SKM-1 treated with dmso at 0.1 percent for 144 hours (cell line): ENCODE data around the gene PSMD6.

Experiments
- DNase-seq: peaks from one replicate; lab custom pipeline; 2025; ENCODE audit not compliant: unreplicated experiment; lab: John Stamatoyannopoulos, UW

The PSMD6 gene

DNA sequence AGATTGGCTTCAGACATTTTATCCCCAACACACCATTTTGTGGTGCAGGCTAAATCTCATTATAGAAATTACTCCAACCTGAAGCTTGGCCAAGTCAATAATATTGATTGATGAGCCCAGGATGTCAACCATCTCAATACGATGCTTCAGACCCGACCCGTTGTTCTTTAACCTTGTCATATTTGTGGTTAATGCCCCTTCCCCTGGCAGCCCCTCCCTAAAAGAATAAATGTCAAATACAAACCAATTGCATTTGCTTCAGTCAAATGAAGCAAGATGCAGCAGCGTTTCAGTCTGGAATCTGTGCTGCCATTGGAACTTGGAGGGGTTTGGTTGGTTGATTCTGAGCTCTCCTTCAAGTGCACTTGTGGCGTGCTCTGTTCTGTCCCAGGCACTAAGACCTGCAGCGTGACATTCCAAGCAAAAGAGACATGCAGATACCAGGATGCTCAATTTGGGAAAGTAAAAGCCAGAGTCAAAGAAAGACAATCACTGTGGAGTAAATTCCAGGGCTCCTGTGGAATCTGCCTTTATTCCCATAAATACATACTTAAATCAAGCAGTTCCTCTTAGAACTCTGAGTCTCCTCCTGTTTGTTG lies 23.8 kb upstream of the PSMD6 start:
- no peak for DNase-seq

- no peak for DNase-seq
These were observed 23.3 kb upstream of the PSMD6 start for GRCh38 chr3:64046592-64046991.

- no peak for DNase-seq
These were observed 19.7 kb upstream of the PSMD6 start for GRCh38 chr3:64042952-64043351.

GRCh38 chr3:64039981-64040733 lies 16.9 kb upstream of the PSMD6 start:
- no peak for DNase-seq

DNA sequence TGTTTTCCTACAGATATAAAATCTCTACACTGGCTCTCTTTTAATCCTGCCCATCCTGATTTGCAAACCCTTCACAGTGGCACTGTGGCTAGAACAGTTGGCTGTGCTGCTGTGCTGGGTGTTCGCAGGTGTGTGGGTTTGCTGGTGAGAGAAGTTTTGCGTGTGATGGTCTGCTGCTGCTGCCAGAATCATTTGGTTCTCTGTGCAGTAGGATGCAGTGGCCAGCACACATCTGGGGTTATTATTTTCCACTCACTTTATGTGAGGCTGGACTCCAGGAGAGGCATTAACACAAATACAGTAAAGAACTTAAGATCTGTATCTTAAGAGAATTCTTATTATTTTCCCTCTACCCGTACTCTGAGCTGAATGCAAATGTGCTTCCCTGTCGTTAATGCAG lies 16.0 kb upstream of the PSMD6 start:
- DNase-seq: no peak

- DNase-seq: no peak
These were observed 15.0 kb upstream of the PSMD6 start for GRCh38 chr3:64038253-64038767.

DNA sequence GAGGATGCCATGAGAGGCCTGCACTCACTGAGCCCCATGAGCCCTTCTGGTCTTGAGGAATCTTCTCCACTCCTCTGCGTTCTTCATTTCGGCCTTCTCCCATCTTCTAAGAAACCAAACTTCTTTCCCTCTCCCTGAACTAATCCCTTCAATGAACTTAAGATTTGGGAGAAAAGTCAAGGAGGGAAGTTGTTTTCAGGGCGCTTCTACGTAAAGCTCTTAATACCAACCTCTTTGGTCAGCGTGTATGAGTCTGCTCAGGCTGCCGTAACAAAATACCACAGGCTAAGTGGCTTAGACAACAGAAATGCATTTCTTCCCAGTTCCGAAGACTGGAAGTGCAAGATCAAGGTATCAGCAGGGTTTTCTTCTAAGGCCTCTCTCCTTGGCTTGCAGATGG lies 13.8 kb upstream of the PSMD6 start:
- no peak for DNase-seq

GRCh38 chr3:64033069-64033468 lies 9.8 kb upstream of the PSMD6 start:
- no peak for DNase-seq

- DNase-seq: no peak
These were observed 8.5 kb upstream of the PSMD6 start for GRCh38 chr3:64031540-64032508.

- DNase-seq: peak; percentile 53
These were observed 7.4 kb upstream of the PSMD6 start for GRCh38 chr3:64030741-64031140.

- DNase-seq: no peak
These were observed 6.0 kb upstream of the PSMD6 start for GRCh38 chr3:64029287-64029686.

DNA sequence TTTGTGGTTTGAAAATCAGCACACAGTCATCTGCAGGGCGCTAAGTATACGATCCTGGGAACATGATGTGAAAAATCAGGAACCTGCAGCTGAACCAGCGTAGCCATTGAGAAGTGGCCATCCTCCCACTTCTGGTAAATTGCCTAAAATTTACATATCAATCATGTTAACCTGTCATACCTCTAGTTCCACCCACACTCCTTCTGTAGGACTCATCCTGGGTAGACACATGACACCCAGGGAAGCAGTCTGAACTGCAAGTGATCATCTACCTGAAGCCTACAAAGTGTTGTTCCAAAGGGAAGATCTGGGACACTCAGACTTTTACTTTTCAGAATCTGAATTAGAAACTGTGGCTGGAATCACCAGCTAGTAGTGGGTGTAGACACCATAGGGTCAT lies 5.5 kb upstream of the PSMD6 start:
- DNase-seq: no peak

DNA sequence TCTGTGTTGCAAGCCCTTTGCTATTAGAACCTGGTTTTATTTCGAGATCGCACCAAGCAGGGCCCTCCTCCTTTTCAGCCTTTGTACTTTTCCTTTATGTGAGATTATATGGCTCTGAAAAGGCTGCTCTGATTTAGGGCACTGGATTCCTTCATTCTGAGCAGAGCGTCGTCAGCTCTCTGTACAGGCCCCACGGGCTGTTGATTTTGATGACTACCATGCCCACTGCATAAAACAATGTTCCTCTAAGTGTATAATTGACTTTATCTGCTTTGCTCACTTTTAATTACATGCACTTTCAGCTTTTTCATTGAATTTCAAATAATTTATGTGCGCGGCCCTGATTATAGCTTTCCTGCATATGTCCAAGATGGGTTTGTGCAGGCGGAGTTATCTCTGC lies 4.4 kb upstream of the PSMD6 start:
- DNase-seq: no peak

DNA sequence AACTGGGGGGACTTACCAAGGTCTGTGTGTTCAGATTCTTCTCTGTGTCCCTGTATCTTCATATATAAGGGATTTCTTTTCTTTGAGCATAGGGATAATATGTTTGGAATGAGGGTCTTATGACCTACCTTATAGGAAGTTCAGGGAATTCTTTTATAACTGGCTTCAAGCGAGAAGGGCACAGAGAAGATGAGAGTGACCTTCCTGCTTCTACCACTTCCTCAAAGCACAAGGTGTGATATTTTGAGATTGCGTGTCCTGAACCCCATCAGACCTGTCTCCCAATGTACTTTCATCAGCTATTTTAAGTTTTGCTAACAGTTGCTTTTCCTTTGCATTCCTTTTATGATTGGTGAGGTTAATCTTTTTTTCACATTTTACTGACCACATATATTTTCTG lies 3.1 kb upstream of the PSMD6 start:
- no peak for DNase-seq

GRCh38 chr3:64023861-64024223 lies 548 bp upstream of the PSMD6 start:
- no peak for DNase-seq

DNA sequence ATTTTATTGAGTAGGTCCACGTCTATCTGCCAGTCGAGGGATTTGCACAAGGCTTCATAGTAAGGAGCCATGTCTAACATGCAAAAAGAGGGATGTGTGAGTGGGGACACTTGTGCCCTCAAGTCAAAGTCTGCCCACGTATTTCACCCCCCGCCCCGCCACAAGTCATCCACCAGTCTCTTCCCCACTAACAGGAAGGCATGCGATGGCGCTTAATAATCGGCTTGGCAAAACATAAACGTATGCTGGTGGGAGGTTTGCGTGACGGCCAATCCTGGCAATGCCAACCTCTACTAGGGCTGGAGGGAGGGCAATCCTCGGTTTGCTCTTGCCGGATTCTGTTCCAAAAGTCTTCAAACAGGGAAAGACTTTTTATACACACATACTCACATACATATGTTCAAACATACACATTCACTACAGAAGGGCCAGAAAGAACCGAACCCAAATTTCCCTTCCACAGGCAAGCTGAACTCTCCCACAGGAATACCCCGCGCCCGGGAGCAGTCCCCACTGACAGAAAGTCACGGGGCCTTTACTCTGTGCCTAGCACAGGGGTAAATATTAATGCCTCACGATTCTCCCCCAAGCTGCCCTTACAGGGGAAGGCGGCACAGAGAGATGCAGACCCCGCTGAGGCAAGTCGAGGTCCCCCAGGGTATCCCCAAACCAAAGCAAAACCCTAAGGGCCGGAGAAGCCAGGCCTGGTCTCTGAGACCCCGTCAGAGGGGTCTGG lies 675 bp downstream of the PSMD6 start:
- no peak for DNase-seq

DNA sequence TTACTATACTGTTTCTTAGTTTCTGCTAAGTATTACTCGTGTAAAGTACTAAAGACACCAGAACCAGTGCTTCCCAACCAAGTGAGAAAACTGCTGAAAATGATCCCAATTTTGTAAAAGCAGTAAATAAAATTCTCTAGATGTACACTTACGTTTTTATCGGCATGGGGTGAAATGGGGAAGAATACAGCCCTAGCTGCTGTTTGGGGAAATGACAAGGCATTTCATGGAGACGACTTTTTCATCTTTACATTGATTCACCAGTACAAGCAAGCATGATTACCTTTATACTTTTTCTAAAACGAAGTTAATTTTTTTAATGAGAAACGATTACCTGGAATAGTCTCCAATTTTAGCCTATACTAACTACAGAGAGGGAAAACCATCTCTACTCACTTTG lies 1.4 kb downstream of the PSMD6 start:
- no peak for DNase-seq

GRCh38 chr3:64019879-64020278 lies 3.4 kb downstream of the PSMD6 start:
- DNase-seq: no peak

DNA sequence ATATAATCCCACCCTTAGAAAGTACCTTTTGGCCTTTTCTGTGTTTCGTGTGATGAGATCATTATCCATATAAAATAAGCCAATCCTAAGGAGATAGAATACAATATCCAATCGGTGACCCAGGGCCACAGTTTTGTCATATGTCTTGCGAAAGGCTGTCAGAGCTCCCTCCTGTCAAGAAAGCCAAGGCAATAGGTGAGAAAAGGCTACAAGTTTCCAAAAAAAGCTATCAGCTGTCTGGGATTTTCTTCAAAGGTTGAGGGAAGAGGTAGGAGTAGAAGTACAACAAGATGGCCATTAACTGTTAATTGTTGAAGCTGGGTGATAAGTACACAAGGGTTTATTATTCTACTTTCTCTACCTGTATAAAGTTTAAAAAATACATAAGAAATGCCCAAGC lies 4.0 kb downstream of the PSMD6 start:
- no peak for DNase-seq

DNA sequence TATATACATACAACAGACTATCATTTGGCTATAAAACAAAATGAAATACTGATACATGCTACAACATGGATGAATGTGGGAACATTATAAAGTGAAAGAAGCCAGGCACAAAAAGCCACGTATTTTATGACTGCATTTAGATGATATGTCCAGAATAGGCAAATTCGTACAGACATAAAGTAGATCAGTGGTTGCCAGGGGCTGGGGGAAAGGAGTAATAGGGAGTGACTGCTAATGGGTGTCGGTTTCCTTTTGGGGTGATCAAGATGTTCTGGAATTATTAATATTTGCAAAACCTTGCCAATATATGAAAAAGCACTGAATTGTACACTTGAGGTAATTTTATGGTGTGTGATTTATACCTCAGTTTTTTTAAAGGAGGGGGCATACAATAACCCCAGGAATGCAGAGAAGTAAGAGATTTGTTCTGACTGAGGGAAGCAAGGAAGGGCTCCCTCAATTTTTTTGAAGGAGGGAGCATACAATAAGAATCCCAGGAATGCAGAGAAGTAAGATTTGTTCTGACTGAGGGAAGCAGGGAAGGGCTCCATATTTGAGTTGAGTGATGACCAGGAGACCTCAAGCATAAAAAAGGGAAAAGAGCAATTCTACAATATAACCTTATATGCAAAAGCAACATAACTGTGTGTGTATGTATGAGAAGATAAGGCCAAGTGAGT lies 6.2 kb downstream of the PSMD6 start:
- DNase-seq: no peak
